HG03066 (cell line): Measurements from ENCODE around the gene MCF2L2.
"Not testable (repeated sequence)": the region's sequence is repeated elsewhere in the genome, so short reads cannot be mapped to it uniquely, and the experiment has no call there.

Source experiments
- ATAC-seq: cut with Tn5 transposase; IDR thresholded peaks from one replicate; pipeline ENCODE4 v1.9.1; 2021; ENCODE audit warnings: low read depth; ENCODE audit not compliant: unreplicated experiment

MCF2L2 gene

DNA sequence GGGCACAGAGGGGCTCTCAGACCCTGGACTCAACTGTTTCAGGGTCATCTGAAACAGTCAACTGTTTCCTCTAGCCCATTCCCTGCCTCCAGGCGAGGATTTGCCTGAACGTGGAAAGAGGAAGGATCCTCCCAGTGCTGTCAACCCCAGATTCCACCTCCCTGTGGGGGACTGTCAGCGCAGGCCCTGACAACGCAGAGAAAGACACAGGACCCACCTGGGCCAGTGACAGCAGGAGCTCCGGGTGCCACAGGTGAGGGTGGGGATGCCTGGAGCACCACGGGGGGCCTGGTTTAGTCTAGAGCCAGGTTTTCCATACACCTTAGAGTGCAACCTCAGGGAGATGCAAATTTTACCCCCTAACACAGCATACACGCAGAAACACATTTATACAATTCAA lies 246.3 kb downstream of the MCF2L2 start:
- no peak for ATAC-seq

- no peak for ATAC-seq
Observed at GRCh38 chr3:183181606-183182005, 246.8 kb downstream of the MCF2L2 start.

DNA sequence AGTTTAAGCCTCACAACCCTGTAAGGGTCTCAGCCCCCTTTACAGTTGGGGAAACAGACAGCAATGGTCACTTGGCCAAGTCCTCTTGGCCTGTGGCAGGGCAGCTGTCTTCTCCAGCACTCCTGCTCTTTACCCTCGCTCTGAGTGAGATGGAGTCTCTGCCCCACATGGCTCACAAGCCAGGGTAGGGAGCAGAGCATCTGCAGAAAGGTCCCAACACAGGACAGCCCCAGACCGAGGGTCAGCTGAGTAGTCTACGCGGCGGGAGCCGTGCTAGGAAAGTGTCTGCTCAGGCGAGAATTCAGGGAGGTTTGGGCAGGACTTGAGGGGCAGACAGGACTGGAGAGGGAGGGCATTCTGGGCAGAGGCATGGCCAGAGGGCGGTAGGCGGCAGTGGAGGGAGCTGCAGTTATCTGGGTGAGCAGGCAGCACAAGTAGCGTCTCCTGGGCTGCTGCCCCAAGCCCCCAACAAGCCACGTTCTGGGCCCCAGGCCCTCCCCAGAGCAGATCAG lies 247.6 kb downstream of the MCF2L2 start:
- no peak for ATAC-seq

- ATAC-seq, result no peak
Observed at GRCh38 chr3:183180110-183180783, 248.2 kb downstream of the MCF2L2 start.

GRCh38 chr3:183179550-183179908 lies 248.9 kb downstream of the MCF2L2 start:
- ATAC-seq, result not testable (repeated sequence)

- ATAC-seq, result peak; percentile 69
Observed at GRCh38 chr3:183178833-183179549, 249.4 kb downstream of the MCF2L2 start.

DNA sequence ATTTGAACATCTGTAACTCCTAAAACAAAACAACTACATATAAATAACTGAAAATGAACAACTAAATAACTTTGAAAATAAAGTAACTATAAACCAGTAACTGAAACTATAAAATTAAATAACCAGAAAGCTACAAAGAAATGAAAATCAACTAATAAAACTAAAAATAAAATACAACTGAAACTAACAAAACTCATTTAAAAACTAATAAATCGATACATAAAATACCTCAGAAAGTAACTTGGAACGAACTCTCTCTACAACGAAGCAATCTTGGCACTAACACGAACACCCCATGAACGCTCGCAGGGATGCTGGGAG lies 249.9 kb downstream of the MCF2L2 start:
- no peak for ATAC-seq

DNA sequence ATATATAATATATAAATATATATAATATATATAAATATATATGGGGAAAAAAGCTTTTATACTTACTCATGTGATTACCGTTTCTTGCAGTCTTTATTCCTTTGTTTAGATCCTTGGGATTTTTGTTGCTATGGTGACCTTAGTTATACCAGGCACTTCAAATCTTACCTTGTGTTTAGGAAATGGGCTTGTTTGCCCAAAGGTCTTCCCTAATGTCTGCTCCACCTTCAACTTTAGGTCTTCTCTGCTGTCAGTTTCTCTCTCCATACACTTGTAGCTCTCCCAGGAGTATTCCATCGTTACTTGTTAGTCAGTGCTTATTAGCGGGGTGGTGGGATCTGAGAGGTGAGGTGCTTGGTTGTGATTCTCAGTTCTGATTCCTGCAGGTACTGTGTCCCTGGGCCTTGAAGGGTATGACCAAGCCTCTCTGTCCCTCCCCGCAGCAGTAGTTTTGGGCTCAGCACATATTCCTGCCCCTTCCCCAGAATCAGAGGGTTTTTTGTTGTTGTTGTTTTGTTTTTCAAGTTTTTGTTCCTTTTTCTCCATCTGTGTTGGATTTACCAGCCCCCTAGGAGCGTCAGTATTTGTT lies 256.3 kb downstream of the MCF2L2 start:
- ATAC-seq, result no peak

- ATAC-seq, result not testable (repeated sequence)
Observed at GRCh38 chr3:183167975-183168374, 260.4 kb downstream of the MCF2L2 start.

- ATAC-seq, result no peak
Observed at GRCh38 chr3:183163563-183163962, 264.9 kb downstream of the MCF2L2 start.

DNA sequence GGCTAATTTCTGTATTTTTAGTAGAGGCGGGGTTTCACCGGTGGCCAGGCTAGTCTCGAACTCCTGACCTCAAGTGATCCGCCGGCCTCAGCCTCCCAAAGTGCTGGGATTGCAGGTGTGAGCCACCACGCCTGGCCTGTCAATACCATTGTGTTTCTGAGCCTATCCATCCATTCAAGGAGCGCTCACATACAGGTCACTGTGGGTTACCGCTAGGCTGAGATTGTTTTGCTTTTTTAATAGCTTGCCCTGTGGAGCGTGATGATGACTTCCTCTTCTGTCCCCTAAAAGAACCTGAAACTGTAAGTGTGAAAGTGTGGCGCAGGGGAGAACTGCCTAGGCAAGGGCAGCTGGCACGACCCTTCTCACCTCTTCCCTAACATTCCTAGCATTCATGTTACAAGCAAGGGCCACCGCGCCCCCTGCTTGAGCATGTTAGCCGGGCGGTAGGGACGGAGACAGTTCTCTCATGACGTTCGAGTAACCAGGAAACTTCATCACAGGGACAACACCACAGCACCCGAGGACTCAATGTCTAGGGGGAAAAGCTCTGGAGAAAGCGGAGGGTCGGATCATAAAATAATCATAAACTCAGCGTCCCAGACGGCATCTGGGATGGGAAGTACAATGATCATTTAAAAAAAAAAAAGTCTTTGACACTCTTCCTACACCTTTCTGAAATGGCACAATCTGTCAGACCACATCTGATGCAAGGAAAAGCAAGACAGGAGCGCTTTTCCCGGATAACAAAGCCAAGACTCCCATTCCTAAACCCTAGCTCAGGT lies 266.7 kb downstream of the MCF2L2 start:
- peak; percentile 63 for ATAC-seq

DNA sequence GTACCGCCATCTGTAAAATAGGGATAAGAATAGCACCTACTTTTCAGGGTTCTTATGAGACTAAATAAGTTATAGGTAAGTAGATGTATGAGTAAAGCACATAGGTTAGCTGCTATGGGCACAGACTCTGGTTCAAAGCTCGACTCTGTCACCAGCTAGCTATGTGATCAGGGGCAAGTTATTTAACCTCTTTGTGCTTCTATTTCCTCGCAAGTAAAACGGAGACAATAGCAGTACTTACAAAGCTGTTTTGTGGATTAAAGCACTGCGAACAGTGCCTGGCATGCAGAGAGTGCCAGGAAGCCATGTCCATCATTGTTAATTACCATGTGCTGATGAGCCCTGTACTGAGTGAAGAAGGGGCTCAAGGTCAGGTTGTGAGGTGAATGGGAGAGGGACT lies 267.8 kb downstream of the MCF2L2 start:
- no peak for ATAC-seq

GRCh38 chr3:183159333-183159732 lies 269.1 kb downstream of the MCF2L2 start:
- ATAC-seq, result no peak

DNA sequence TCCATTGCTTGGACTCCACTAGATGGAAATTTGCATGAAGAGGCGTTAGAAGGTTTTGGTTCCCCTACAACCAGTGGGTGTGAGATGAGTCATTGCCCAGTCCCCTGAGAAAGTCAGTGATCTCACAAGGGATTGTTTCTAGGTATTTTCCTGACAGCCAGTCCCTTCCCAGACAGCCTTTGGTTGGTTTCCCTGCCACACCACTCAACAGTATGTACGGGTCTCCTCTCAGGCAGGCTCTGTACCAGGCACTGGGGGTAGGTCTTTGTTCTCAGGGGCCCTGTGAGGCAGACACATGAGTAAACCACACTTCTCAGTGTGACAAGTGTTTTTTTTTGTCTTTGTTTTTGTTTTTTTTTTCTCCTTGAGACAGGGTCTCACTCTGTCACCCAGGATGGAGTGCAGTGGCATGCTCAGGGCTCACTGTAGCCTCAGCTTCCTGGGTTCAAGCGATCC lies 269.8 kb downstream of the MCF2L2 start:
- ATAC-seq, result peak; percentile 66

GRCh38 chr3:183158113-183158512 lies 270.3 kb downstream of the MCF2L2 start:
- ATAC-seq, result peak; percentile 22

DNA sequence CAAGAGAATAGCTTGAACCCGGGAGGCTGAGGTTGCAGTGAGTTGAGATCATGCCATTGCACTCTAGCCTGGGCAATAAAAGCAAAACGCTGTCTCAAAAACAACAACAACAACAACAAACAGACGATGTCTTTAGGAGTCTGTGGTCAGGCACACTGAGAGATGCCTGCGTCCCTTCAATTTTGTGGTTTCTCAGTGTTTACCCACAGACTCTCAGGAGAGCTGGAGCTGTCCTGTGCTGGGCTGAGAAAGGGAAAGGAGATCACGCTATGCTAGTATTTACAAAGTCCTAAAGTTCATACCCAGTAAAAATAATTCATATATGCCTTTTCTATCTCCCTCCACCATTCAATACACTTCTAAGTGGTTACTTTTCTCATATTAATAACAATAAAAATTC lies 272.2 kb downstream of the MCF2L2 start:
- ATAC-seq, result no peak

DNA sequence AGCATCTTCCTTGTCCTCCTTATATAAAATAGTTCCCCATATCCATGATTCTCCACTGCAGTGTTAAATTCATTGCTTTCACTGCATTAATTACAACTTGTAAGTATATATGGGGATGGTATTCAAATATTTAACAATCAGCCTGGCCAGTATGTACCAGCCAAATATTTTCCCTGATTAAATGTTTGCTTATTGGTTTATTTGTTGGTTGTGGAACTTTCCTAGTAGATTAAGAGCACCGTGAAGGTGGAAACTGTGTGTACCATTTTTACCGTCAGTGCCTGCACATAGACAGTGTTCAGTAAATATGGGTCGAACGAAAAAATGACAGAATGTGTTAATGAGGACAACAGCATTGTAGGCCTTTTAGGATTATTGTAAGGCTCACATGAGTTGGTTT lies 272.9 kb downstream of the MCF2L2 start:
- no peak for ATAC-seq

DNA sequence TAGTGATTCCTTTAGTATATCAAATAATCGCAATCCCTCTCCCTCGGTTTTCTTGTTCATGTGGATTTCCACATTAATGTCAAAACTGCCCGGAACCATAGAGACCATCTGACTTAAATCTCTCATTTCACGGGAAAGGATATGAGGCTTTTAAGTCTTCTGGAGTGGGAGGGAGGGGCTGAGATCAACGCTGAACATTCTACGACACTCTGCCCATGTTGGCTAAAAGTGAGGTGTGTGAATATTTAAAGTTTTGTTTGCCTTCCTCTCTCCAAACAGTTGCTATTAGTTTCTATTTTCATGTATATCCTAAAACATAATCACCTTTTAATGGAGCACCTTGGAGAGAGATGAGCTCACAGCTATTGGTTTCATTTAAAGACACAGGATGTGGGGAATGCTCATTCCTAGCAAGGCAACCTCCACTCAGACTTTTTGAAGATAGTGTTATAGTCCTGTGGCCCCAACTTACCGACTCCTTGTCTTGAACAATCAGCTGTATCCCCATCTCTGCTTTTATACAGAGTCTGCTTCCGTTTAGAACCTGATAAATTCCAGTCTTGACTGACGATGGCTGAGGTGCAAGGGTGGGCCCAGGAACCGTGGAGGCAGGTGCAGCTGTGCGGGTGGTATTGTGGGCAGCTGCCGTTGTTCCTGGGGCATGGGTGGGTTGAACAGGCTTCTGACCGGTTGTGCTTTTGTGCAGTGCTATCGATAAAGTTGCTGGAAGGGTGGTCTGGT lies 275.0 kb downstream of the MCF2L2 start:
- no peak for ATAC-seq

- ATAC-seq, result no peak
Observed at GRCh38 chr3:183151821-183152351, 276.5 kb downstream of the MCF2L2 start.

GRCh38 chr3:183151086-183151485 lies 277.3 kb downstream of the MCF2L2 start:
- ATAC-seq, result no peak
